ENCODE measurements around the gene RTRAF.

GRCh38 chr14:52051251-52051650 is 61.9 kb downstream of the RTRAF start:
- TF ChIP-seq CTCF (conservative IDR thresholded peaks at IDR 0.05; ENCODE audit: low read length) = no peak
- TF ChIP-seq EZH2phosphoT487 (IDR thresholded peaks at IDR 0.05; ENCODE audit: borderline replicate concordance, low read depth, low read length) = no peak

Data from OCI-LY7 (cell line).